Fibroblast of the aortic adventitia (primary cell): ENCODE results near the gene TMPRSS9. TPM values are rescaled to one million over a fixed set of nuclear protein-coding genes. Genes with fewer than 3 reads are reported as not detected.

Source experiments
- DNase-seq: peaks from one replicate; pipeline ENCODE4 v3.0.0-alpha.2; 2010; ENCODE audit warnings: low read depth
- H3K4me3 ChIP-seq: 2 replicates; pipeline ENCODE4 v1.5.1; 2011; ENCODE audit warnings: low read depth, mild to moderate bottlenecking, control low read depth, low read length, moderate library complexity
- CTCF ChIP-seq: IDR thresholded peaks from 2 replicates; pipeline ENCODE4 v1.5.1; 2011; ENCODE audit warnings: mild to moderate bottlenecking, low read length, control low read depth, inconsistent platforms; ENCODE audit not compliant: insufficient read depth
- total RNA-seq: library from RNA; depleted of rRNA; stranded (reverse); fragments of >200 nt; gene quantifications from 2 replicates; pipeline ENCODE4 v1.2.3, GENCODE V29; 2012; ENCODE audit warnings: low replicate concordance

The TMPRSS9 gene
- total RNA-seq, 1 donor, result not detected

- TF ChIP-seq CTCF, result no peak
- no peak overlapping the region for H3K4me3 ChIP-seq
- no peak for DNase-seq
Observed at GRCh38 chr19:2428756-2429711, 69.0 kb downstream of the TMPRSS9 start.

GRCh38 chr19:2429917-2430535 lies 70.0 kb downstream of the TMPRSS9 start:
- no peak for DNase-seq
- H3K4me3 ChIP-seq, result no peak overlapping the region

GRCh38 chr19:2431318-2432055 lies 71.4 kb downstream of the TMPRSS9 start:
- no peak for TF ChIP-seq CTCF
- no peak for DNase-seq
- no peak overlapping the region for H3K4me3 ChIP-seq

More at GRCh38 chr19:2429917-2430535, 70.0 kb downstream of the TMPRSS9 start:
- TF ChIP-seq CTCF, result no peak

GRCh38 chr19:2432131-2432848 lies 72.2 kb downstream of the TMPRSS9 start:
- DNase-seq, result no peak
- TF ChIP-seq CTCF, result no peak
- H3K4me3 ChIP-seq, result no peak overlapping the region

GRCh38 chr19:2433854-2434253 lies 73.8 kb downstream of the TMPRSS9 start:
- no peak for DNase-seq
- H3K4me3 ChIP-seq, result no peak overlapping the region
- no peak for TF ChIP-seq CTCF

GRCh38 chr19:2434267-2434666 lies 74.2 kb downstream of the TMPRSS9 start:
- H3K4me3 ChIP-seq, result no peak overlapping the region
- TF ChIP-seq CTCF, result no peak
- no peak for DNase-seq
